ENCODE results near the gene MBLAC1. TPM values are rescaled to one million over a fixed set of nuclear protein-coding genes. Genes with fewer than 3 reads are reported as not detected.

MBLAC1 gene
- total and polyA plus RNA-seq, 11 donors = 1.3 to 3.2 (median 2.0) TPM

DNA sequence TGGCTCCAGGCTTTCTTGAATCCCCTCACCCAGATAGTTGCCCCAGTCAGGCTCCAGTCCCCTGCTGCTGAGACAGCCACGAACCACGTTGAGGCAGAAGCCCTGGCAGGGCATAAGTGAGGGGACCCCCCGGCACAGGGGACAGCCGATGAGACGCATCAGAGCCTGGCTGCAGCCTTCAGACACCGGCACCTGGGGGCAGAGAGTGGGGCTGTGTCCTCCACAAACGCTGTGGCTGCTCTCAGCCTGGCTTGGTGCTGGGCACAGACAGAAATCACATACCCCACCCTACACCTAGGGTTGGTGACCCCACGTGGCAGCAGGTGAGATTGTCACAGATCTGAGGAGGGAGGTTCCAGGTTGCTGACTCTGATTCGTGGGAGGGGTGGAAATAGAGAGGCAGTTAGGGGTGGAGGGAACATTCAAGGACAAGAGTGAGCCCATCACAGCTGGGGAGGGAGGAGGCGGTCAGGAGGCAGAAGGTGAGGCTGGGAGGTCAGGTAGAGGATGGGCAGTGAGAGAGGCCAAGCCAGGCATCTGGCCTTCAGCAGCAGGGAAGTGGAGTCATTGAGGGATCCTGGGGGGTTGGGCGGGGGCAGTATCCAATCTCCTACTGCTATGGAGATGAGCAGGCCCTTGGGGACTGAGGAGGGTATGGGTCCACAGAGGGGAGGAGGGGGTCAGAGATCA, 47.2 kb downstream of the MBLAC1 start:
- H3K36me3 ChIP-seq = no peaks in the 10 kb centered on the region
- DNase-seq (no peak), ATAC-seq (no peak)
- TF ChIP-seq, protein P1, sequence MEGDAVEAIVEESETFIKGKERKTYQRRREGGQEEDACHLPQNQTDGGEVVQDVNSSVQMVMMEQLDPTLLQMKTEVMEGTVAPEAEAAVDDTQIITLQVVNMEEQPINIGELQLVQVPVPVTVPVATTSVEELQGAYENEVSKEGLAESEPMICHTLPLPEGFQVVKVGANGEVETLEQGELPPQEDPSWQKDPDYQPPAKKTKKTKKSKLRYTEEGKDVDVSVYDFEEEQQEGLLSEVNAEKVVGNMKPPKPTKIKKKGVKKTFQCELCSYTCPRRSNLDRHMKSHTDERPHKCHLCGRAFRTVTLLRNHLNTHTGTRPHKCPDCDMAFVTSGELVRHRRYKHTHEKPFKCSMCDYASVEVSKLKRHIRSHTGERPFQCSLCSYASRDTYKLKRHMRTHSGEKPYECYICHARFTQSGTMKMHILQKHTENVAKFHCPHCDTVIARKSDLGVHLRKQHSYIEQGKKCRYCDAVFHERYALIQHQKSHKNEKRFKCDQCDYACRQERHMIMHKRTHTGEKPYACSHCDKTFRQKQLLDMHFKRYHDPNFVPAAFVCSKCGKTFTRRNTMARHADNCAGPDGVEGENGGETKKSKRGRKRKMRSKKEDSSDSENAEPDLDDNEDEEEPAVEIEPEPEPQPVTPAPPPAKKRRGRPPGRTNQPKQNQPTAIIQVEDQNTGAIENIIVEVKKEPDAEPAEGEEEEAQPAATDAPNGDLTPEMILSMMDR (IDR thresholded peaks at IDR 0.05) = no peak
- no peak for TF ChIP-seq POLR2A (IDR thresholded peaks at IDR 0.05)
- H3K9me3 ChIP-seq = no peaks in the 10 kb centered on the region
- no peak overlapping the region for H3K27ac ChIP-seq
- H3K27me3 ChIP-seq = peaks cover 0 to 22% (median 15%) of the 10 kb centered on the region in 9 donors
- intact Hi-C loops (cut with DNase I) = no loop called here
- H3K4me1 ChIP-seq = peaks cover 0 to 26% (median 12%) of the 10 kb centered on the region in 12 donors
- WGBS, 4 donors = 90 to 96% (median 93%) methylated on average over 11 of the region's 11 CpGs
- no peak overlapping the region for H3K4me3 ChIP-seq

DNA sequence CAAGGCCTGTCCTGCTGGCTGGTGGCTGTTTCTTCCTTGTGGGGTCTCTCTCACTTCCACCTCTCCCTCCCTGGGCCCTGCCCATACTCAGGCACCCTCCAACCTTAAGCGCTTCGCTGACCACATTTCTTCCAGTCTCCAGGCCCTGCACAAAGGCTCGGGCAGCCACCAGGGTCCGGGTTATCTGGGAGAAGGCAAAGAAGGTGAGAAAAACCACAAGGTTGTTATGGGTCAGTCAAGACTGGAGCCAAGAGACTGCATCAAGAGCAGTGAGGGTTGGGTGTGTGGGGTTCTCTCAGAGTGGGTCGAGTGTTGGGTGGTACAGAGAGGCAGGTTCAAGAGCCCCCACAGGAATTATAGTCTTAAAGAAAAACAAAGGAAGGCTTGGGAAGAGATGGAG, 47.8 kb downstream of the MBLAC1 start:
- DNase-seq (no peak), ATAC-seq (no peak)
- Histone ChIP-seq H3K4me3 (no peak overlapping the region), H3K4me1 (peaks cover 0 to 26% (median 11%) of the 10 kb centered on the region in 12 donors), H3K36me3 (no peaks in the 10 kb centered on the region), H3K9me3 (no peaks in the 10 kb centered on the region), H3K27ac (no peak overlapping the region), H3K27me3 (peaks cover 0 to 22% (median 15%) of the 10 kb centered on the region in 9 donors)
- intact Hi-C loops (cut with DNase I) = no loop called here
- TF ChIP-seq, protein P1 (IDR thresholded peaks at IDR 0.05) = no peak
- TF ChIP-seq POLR2A (IDR thresholded peaks at IDR 0.05) = no peak
- WGBS, 4 donors = 89 to 91% (median 90%) methylated on average over 5 of the region's 5 CpGs

DNA sequence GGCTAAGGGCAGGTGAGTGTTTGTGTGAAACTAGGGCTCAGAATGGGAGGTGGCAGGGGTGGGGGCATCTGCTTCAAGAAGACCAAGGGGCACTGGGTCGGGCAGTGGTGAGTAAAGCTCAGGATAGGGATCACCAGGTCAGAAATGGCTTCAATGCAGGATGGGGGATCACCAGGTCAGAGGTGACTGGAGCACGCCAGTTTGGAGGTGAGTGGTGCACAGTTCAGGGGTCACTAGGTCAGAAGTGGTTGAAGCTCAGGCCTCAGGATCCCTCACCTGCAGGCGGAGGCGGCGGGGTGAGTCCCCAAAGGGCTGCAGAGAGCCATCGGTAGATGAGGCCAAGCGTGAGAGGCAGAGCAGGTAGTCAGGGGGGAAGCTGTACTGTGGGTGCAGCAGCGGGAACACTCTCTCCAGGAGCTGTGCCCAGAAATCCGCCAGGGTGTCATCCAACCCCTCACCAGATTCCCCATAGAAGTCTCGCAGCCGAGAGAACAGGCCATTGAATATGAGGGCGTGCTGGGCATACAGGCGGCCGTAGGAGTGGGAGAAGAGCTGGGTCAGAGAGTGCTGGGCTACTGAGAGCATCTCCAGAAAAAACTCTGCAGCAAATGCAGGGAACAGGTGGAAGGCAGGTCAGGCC, 48.6 kb downstream of the MBLAC1 start:
- intact Hi-C loops (cut with DNase I) = no loop called here
- Histone ChIP-seq H3K27ac (no peak overlapping the region), H3K27me3 (peaks cover 0 to 22% (median 15%) of the 10 kb centered on the region in 9 donors), H3K36me3 (no peaks in the 10 kb centered on the region), H3K4me3 (no peak overlapping the region), H3K9me3 (no peaks in the 10 kb centered on the region), H3K4me1 (peaks cover 0 to 26% (median 11%) of the 10 kb centered on the region in 12 donors)
- no peak for ATAC-seq
- TF ChIP-seq, protein P1 (IDR thresholded peaks at IDR 0.05) = no peak
- no peak for TF ChIP-seq POLR2A (IDR thresholded peaks at IDR 0.05)
- 94 to 96% (median 95%) methylated on average over 14 of the region's 14 CpGs for WGBS, 4 donors
- no peak for DNase-seq
